A673 (cell line): ENCODE measurements around the gene CMTM7.

Experiments
- CTCF ChIP-seq: fragments of 300-800, 200-600 bp; sonication (generic); conservative IDR thresholded peaks from 2 replicates; pipeline ENCODE4 v1.5.1; 2017; ENCODE audit warnings: low read depth, mild to moderate bottlenecking, antibody characterized with exemption, low read length, moderate library complexity, mixed read lengths
- EZH2 ChIP-seq: fragments of 200-600 bp; sonication (generic); IDR thresholded peaks from 2 replicates; pipeline ENCODE4 v1.6.1; 2017; ENCODE audit warnings: borderline replicate concordance, low read depth, mild to moderate bottlenecking, mixed read lengths, antibody characterized with exemption, low read length; ENCODE audit not compliant: poor library complexity, severe bottlenecking

GRCh38 chr3:32492684-32493436 lies 101.2 kb downstream of the CMTM7 start:
- TF ChIP-seq CTCF (no peak), EZH2 (no peak)
